Activated T-cell treated with anti-CD3 and anti-CD28 coated beads, Interleukin-2, amount 50 U/mL, for 48 hours (primary cell): Measurements from ENCODE around the gene FAF1.
"Not testable (repeated sequence)": the region's sequence is repeated elsewhere in the genome, so short reads cannot be mapped to it uniquely, and the experiment has no call there.

Source experiments
- DNase-seq, 2 experiments: peaks; one replicate each; pipeline ENCODE4 v3.0.0-alpha.2; 2020

Gene FAF1

GRCh38 chr1:50952566-50952965 lies 7.5 kb downstream of the FAF1 start:
- DNase-seq: not testable (repeated sequence)

GRCh38 chr1:50950396-50950795 lies 9.7 kb downstream of the FAF1 start:
- no peak for DNase-seq

- no peak for DNase-seq
Observed at GRCh38 chr1:50949286-50949982, 10.6 kb downstream of the FAF1 start.

- no peak for DNase-seq
Observed at GRCh38 chr1:50942334-50942733, 17.7 kb downstream of the FAF1 start.

GRCh38 chr1:50940291-50940690 lies 19.8 kb downstream of the FAF1 start:
- no peak for DNase-seq

GRCh38 chr1:50936321-50936720 lies 23.7 kb downstream of the FAF1 start:
- no peak for DNase-seq

- not testable (repeated sequence) for DNase-seq
Observed at GRCh38 chr1:50935276-50935675, 24.8 kb downstream of the FAF1 start.

- no peak for DNase-seq
Observed at GRCh38 chr1:50934838-50935237, 25.2 kb downstream of the FAF1 start.

- not testable (repeated sequence) for DNase-seq
Observed at GRCh38 chr1:50933770-50934169, 26.3 kb downstream of the FAF1 start.

GRCh38 chr1:50932043-50932442 lies 28.0 kb downstream of the FAF1 start:
- DNase-seq: not testable (repeated sequence)

GRCh38 chr1:50930965-50931737 lies 28.9 kb downstream of the FAF1 start:
- DNase-seq: peak; percentile 28 to 30

GRCh38 chr1:50930193-50930592 lies 29.9 kb downstream of the FAF1 start:
- DNase-seq: no peak

GRCh38 chr1:50929376-50929958 lies 30.6 kb downstream of the FAF1 start:
- DNase-seq: no peak

- no peak for DNase-seq
Observed at GRCh38 chr1:50923564-50923963, 36.5 kb downstream of the FAF1 start.

GRCh38 chr1:50921029-50921428 lies 39.0 kb downstream of the FAF1 start:
- no peak for DNase-seq

GRCh38 chr1:50920409-50920808 lies 39.7 kb downstream of the FAF1 start:
- no peak for DNase-seq

GRCh38 chr1:50917138-50918137 lies 42.6 kb downstream of the FAF1 start:
- no peak for DNase-seq

GRCh38 chr1:50915621-50916020 lies 44.4 kb downstream of the FAF1 start:
- no peak for DNase-seq

GRCh38 chr1:50913954-50914353 lies 46.1 kb downstream of the FAF1 start:
- DNase-seq: no peak

GRCh38 chr1:50910356-50910755 lies 49.7 kb downstream of the FAF1 start:
- DNase-seq: not testable (repeated sequence)

- not testable (repeated sequence) for DNase-seq
Observed at GRCh38 chr1:50907610-50908009, 52.5 kb downstream of the FAF1 start.

GRCh38 chr1:50906050-50906449 lies 54.0 kb downstream of the FAF1 start:
- not testable (repeated sequence) for DNase-seq

GRCh38 chr1:50902419-50902818 lies 57.6 kb downstream of the FAF1 start:
- DNase-seq: no peak
